GM12801 (cell line): Measurements from ENCODE around the gene DMC1.

Source experiments
- CTCF ChIP-seq: IDR thresholded peaks from one replicate; pipeline ENCODE4 v1.5.1; 2011; ENCODE audit warnings: control low read depth; ENCODE audit not compliant: insufficient read length; ENCODE audit errors: extremely low read depth

DMC1 gene

GRCh38 chr22:38481871-38482332 lies 88.1 kb downstream of the DMC1 start:
- no peak for TF ChIP-seq CTCF

- TF ChIP-seq CTCF = no peak
Measured at GRCh38 chr22:38481162-38481870, 88.7 kb downstream of the DMC1 start.

- no peak for TF ChIP-seq CTCF
Measured at GRCh38 chr22:38479096-38479837, 90.7 kb downstream of the DMC1 start.

- no peak for TF ChIP-seq CTCF
Measured at GRCh38 chr22:38477585-38477984, 92.4 kb downstream of the DMC1 start.

- TF ChIP-seq CTCF = no peak
Measured at GRCh38 chr22:38474003-38474607, 95.9 kb downstream of the DMC1 start.

GRCh38 chr22:38471237-38471636 lies 98.7 kb downstream of the DMC1 start:
- no peak for TF ChIP-seq CTCF

- no peak for TF ChIP-seq CTCF
Measured at GRCh38 chr22:38469306-38469781, 100.6 kb downstream of the DMC1 start.
